Measurements from ENCODE around the gene CEACAM8.

CEACAM8 gene

DNA sequence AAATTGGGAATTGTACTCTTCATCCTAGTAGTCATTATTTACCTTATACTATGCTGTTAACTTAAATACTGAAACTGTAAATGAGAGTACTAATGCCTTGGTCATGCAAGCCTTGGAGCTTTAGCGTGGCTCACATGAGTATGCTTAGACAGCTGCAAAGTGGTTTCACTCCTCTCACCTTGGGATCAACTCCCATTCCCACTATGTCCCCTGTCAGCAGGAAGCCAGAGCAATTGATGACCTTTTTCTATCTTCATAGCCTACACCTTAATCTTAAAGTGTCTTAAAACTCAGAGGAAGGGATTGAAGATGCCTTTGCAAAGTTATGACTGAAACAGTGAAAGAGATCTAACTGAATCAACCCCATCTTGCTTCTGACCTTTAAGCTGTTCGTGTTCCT, 33.2 kb upstream of the CEACAM8 start:
- no peak overlapping the region for H3K27ac ChIP-seq (ENCODE audit: low read length)
- no peaks in the 10 kb centered on the region for H3K36me3 ChIP-seq (replicated peaks; ENCODE audit: insufficient read depth, low read length)
- no peaks in the 10 kb centered on the region; the same call in 1 of the 2 replicates for H3K9me2 ChIP-seq (replicated peaks; ENCODE audit: insufficient read depth, low read length)
- no peaks in the 10 kb centered on the region for H3K79me2 ChIP-seq (ENCODE audit: low read length)
- H3F3A ChIP-seq (ENCODE audit: insufficient read depth, low read length), result no peaks in the 10 kb centered on the region
- peak overlapping the region; percentile 7; the same call in 1 of the 2 replicates for H3K4me2 ChIP-seq (ENCODE audit: low read depth, low read length)
- H3K9me3 ChIP-seq (replicated peaks; ENCODE audit: insufficient read depth, low read length), result no peaks in the 10 kb centered on the region
- no peak overlapping the region for H3K9ac ChIP-seq (ENCODE audit: low read length)
- TF ChIP-seq, protein P1, sequence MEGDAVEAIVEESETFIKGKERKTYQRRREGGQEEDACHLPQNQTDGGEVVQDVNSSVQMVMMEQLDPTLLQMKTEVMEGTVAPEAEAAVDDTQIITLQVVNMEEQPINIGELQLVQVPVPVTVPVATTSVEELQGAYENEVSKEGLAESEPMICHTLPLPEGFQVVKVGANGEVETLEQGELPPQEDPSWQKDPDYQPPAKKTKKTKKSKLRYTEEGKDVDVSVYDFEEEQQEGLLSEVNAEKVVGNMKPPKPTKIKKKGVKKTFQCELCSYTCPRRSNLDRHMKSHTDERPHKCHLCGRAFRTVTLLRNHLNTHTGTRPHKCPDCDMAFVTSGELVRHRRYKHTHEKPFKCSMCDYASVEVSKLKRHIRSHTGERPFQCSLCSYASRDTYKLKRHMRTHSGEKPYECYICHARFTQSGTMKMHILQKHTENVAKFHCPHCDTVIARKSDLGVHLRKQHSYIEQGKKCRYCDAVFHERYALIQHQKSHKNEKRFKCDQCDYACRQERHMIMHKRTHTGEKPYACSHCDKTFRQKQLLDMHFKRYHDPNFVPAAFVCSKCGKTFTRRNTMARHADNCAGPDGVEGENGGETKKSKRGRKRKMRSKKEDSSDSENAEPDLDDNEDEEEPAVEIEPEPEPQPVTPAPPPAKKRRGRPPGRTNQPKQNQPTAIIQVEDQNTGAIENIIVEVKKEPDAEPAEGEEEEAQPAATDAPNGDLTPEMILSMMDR (IDR thresholded peaks at IDR 0.05; ENCODE audit: low read length), result no peak
- no peak for TF ChIP-seq EZH2phosphoT487 (IDR thresholded peaks at IDR 0.05; ENCODE audit: low read length)
- no peak for TF ChIP-seq EZH2 (optimal IDR thresholded peaks at IDR 0.05; ENCODE audit: low read depth, low read length)
- no peak overlapping the region for H2AFZ ChIP-seq (ENCODE audit: low read length)
- no peak for DNase-seq
- H3K4me3 ChIP-seq (ENCODE audit: low read length), result no peak overlapping the region
- H3K4me1 ChIP-seq (ENCODE audit: low read length), result peaks cover 13% of the 10 kb centered on the region
- no peaks in the 10 kb centered on the region for H4K20me1 ChIP-seq (ENCODE audit: insufficient read depth, low read length)
- H3K27me3 ChIP-seq (replicated peaks; ENCODE audit: insufficient read depth, low read length), result no peaks in the 10 kb centered on the region; the same call in 1 of the 2 replicates

- Histone ChIP-seq H2AFZ (ENCODE audit: low read length) (no peak overlapping the region), H3K27ac (ENCODE audit: low read length) (no peak overlapping the region), H3K9ac (ENCODE audit: low read length) (no peak overlapping the region), H3K36me3 (replicated peaks; ENCODE audit: insufficient read depth, low read length) (no peaks in the 10 kb centered on the region), H3K4me1 (ENCODE audit: low read length) (peaks cover 13% of the 10 kb centered on the region), H3K9me2 (replicated peaks; ENCODE audit: insufficient read depth, low read length) (no peaks in the 10 kb centered on the region; the same call in 1 of the 2 replicates), H3K4me2 (ENCODE audit: low read depth, low read length) (no peak overlapping the region), H4K20me1 (ENCODE audit: insufficient read depth, low read length) (no peaks in the 10 kb centered on the region), H3K27me3 (replicated peaks; ENCODE audit: insufficient read depth, low read length) (no peaks in the 10 kb centered on the region; the same call in 1 of the 2 replicates), H3K4me3 (ENCODE audit: low read length) (no peak overlapping the region), H3K9me3 (replicated peaks; ENCODE audit: insufficient read depth, low read length) (no peaks in the 10 kb centered on the region), H3F3A (ENCODE audit: insufficient read depth, low read length) (no peaks in the 10 kb centered on the region), H3K79me2 (ENCODE audit: low read length) (no peaks in the 10 kb centered on the region)
- TF ChIP-seq, protein P1 (IDR thresholded peaks at IDR 0.05; ENCODE audit: low read length), result no peak
- no peak for TF ChIP-seq EZH2 (optimal IDR thresholded peaks at IDR 0.05; ENCODE audit: low read depth, low read length)
- no peak for TF ChIP-seq EZH2phosphoT487 (IDR thresholded peaks at IDR 0.05; ENCODE audit: low read length)
- DNase-seq, result no peak
These were observed 31.5 kb upstream of the CEACAM8 start for GRCh38 chr19:42626181-42626580.

- Histone ChIP-seq H3K9me3 (replicated peaks; ENCODE audit: insufficient read depth, low read length) (no peaks in the 10 kb centered on the region), H3K36me3 (replicated peaks; ENCODE audit: insufficient read depth, low read length) (no peaks in the 10 kb centered on the region)
These were observed 24.5 kb upstream of the CEACAM8 start for GRCh38 chr19:42619271-42619670.

More at GRCh38 chr19:42619271-42619670, 24.5 kb upstream of the CEACAM8 start:
- Histone ChIP-seq H2AFZ (ENCODE audit: low read length) (no peak overlapping the region), H3K4me2 (ENCODE audit: low read depth, low read length) (no peak overlapping the region), H3K9ac (ENCODE audit: low read length) (no peak overlapping the region), H3K4me1 (ENCODE audit: low read length) (no peaks in the 10 kb centered on the region), H4K20me1 (ENCODE audit: insufficient read depth, low read length) (no peaks in the 10 kb centered on the region), H3K27me3 (replicated peaks; ENCODE audit: insufficient read depth, low read length) (peaks cover 5% of the 10 kb centered on the region; the same call in 1 of the 2 replicates), H3K9me2 (replicated peaks; ENCODE audit: insufficient read depth, low read length) (no peaks in the 10 kb centered on the region), H3K4me3 (ENCODE audit: low read length) (no peak overlapping the region), H3K79me2 (ENCODE audit: low read length) (no peaks in the 10 kb centered on the region), H3K27ac (ENCODE audit: low read length) (no peak overlapping the region), H3F3A (ENCODE audit: insufficient read depth, low read length) (no peaks in the 10 kb centered on the region)
- TF ChIP-seq, protein P1 (IDR thresholded peaks at IDR 0.05; ENCODE audit: low read length), result no peak
- TF ChIP-seq EZH2phosphoT487 (IDR thresholded peaks at IDR 0.05; ENCODE audit: low read length), result no peak
- TF ChIP-seq EZH2 (optimal IDR thresholded peaks at IDR 0.05; ENCODE audit: low read depth, low read length), result no peak
- DNase-seq, result no peak
